ENCODE measurements around the gene DPYD.

Gene DPYD

DNA sequence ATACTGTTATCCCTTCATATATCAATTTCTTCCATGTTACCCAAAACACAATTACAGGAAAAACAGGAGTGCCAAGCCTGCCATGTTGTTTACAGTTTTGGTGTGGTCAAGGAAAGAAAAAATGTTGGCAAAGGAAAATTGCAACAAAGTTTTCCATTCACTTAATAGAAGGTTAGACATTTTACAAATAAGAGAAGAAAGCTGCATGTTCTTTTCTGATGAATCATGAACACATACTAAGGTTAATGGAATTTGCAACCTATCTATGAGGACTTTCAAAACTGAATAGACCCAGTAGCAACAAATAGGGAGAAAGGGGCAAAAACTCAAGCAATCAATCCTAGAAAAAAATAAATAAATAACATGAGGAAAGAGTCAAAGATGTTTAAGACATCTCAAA is 556.7 kb downstream of the DPYD start:
- no peak overlapping the region for H2AFZ ChIP-seq (ENCODE audit: low read length)
- no peaks in the 10 kb centered on the region for H3F3A ChIP-seq (ENCODE audit: insufficient read depth, low read length)
- H4K20me1 ChIP-seq (ENCODE audit: insufficient read depth, low read length): no peaks in the 10 kb centered on the region
- H3K9me2 ChIP-seq (replicated peaks; ENCODE audit: insufficient read depth, low read length): no peaks in the 10 kb centered on the region
- TF ChIP-seq CTCF (IDR thresholded peaks at IDR 0.05; ENCODE audit: low read length): no peak
- no peak for TF ChIP-seq EZH2 (optimal IDR thresholded peaks at IDR 0.05; ENCODE audit: low read depth, low read length)
- no peaks in the 10 kb centered on the region for H3K36me3 ChIP-seq (replicated peaks; ENCODE audit: insufficient read depth, low read length)
- no peak overlapping the region for H3K4me3 ChIP-seq (ENCODE audit: low read length)
- H3K9me3 ChIP-seq (replicated peaks; ENCODE audit: insufficient read depth, low read length): no peaks in the 10 kb centered on the region
- no peaks in the 10 kb centered on the region for H3K27me3 ChIP-seq (replicated peaks; ENCODE audit: insufficient read depth, low read length)
- H3K4me1 ChIP-seq (ENCODE audit: low read length): no peaks in the 10 kb centered on the region
- DNase-seq: no peak
- no peak overlapping the region for H3K27ac ChIP-seq (ENCODE audit: low read length)
- H3K79me2 ChIP-seq (ENCODE audit: low read length): no peaks in the 10 kb centered on the region
- no peak overlapping the region for H3K9ac ChIP-seq (ENCODE audit: low read length)
- no peak overlapping the region for H3K4me2 ChIP-seq (ENCODE audit: low read depth, low read length)

DNA sequence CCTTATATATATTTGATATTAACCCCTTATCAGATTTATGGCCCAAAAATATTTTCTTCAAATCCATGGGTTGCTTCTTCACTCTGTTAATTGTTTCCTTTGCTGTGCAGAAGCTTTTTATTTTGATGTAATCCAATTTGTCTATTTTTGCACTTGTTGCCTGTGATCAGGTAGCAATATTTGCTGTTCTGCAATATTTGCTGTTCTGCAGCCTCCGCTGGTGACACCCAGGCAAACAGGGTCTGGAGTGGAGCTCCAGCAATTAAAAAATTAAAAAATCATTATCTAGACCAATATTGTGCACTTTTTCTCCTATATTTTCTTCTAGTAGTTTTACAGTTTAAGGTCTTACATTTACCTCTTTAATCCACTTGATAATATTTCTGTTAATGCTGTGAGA is 564.5 kb downstream of the DPYD start:
- DNase-seq: no peak
- H3K9me2 ChIP-seq (replicated peaks; ENCODE audit: insufficient read depth, low read length): no peaks in the 10 kb centered on the region

DNA sequence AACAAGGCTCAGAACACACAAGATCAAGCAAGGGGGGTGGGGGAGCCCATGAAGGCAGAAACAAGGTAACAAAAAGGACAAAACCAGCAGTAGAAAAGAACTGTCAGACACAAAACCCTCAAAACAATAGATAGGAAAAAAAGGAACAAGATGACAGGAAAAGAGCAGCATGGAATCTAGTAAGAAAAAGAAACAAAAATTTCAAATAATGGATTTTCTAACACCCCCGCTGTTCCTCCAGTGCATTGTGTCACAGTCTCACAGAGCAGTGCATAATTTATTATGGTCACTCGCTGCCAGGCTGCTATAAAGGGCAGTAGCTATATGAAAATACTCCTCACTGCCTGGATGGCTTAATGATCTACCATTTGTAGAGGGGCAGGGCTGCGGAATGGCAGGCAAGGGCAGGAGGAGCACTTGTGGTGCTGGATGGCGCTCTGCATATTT is 567.9 kb downstream of the DPYD start:
- no peak overlapping the region for H3K4me3 ChIP-seq (ENCODE audit: low read length)
- H2AFZ ChIP-seq (ENCODE audit: low read length): no peak overlapping the region
- H3K27ac ChIP-seq (ENCODE audit: low read length): no peak overlapping the region
- no peaks in the 10 kb centered on the region for H3K9me3 ChIP-seq (replicated peaks; ENCODE audit: insufficient read depth, low read length)
- H3K4me1 ChIP-seq (ENCODE audit: low read length): no peaks in the 10 kb centered on the region
- H3K9ac ChIP-seq (ENCODE audit: low read length): no peak overlapping the region
- no peaks in the 10 kb centered on the region for H3K9me2 ChIP-seq (replicated peaks; ENCODE audit: insufficient read depth, low read length)
- TF ChIP-seq CTCF (IDR thresholded peaks at IDR 0.05; ENCODE audit: low read length) (no peak), EZH2 (optimal IDR thresholded peaks at IDR 0.05; ENCODE audit: low read depth, low read length) (no peak), EZH2phosphoT487 (IDR thresholded peaks at IDR 0.05; ENCODE audit: low read length) (no peak)
- no peaks in the 10 kb centered on the region for H3K27me3 ChIP-seq (replicated peaks; ENCODE audit: insufficient read depth, low read length)
- DNase-seq: no peak
- H3K79me2 ChIP-seq (ENCODE audit: low read length): no peaks in the 10 kb centered on the region
- H3K36me3 ChIP-seq (replicated peaks; ENCODE audit: insufficient read depth, low read length): no peaks in the 10 kb centered on the region
- H4K20me1 ChIP-seq (ENCODE audit: insufficient read depth, low read length): no peaks in the 10 kb centered on the region
- H3F3A ChIP-seq (ENCODE audit: insufficient read depth, low read length): no peaks in the 10 kb centered on the region
- H3K4me2 ChIP-seq (ENCODE audit: low read depth, low read length): no peak overlapping the region

More for the DNA sequence above, 564.5 kb downstream of the DPYD start:
- Histone ChIP-seq H3F3A (ENCODE audit: insufficient read depth, low read length) (no peaks in the 10 kb centered on the region), H3K4me3 (ENCODE audit: low read length) (no peak overlapping the region), H3K9me3 (replicated peaks; ENCODE audit: insufficient read depth, low read length) (no peaks in the 10 kb centered on the region), H3K4me2 (ENCODE audit: low read depth, low read length) (no peak overlapping the region), H2AFZ (ENCODE audit: low read length) (no peak overlapping the region), H3K36me3 (replicated peaks; ENCODE audit: insufficient read depth, low read length) (no peaks in the 10 kb centered on the region), H3K27ac (ENCODE audit: low read length) (no peak overlapping the region), H3K4me1 (ENCODE audit: low read length) (no peaks in the 10 kb centered on the region), H3K27me3 (replicated peaks; ENCODE audit: insufficient read depth, low read length) (no peaks in the 10 kb centered on the region), H4K20me1 (ENCODE audit: insufficient read depth, low read length) (no peaks in the 10 kb centered on the region), H3K9ac (ENCODE audit: low read length) (no peak overlapping the region), H3K79me2 (ENCODE audit: low read length) (no peaks in the 10 kb centered on the region)
- TF ChIP-seq CTCF (IDR thresholded peaks at IDR 0.05; ENCODE audit: low read length) (no peak), EZH2 (optimal IDR thresholded peaks at IDR 0.05; ENCODE audit: low read depth, low read length) (no peak), EZH2phosphoT487 (IDR thresholded peaks at IDR 0.05; ENCODE audit: low read length) (no peak)
